ENCODE measurements around the gene GPATCH3.

GPATCH3 gene

DNA sequence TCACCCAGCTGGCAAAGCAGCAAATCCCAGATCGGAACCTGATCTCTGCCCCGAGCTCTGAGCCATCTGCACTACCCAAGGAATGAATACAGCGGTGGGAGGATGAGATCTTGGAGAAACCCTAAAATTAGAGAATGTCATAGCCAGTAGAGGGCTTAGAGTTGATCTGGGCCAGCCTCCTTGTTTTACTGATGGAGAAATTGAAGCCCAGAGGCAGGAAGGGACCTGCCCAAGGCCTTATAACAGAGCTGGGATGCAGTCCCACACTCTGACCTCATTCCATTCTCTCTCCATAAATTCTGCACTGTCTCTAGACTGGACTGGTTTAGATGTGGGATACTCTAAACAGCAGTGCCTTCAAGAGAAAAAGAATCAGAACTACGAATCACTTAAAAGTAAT lies 42.1 kb downstream of the GPATCH3 start:
- Histone ChIP-seq H3K27me3 (ENCODE audit: insufficient read depth, poor library complexity, severe bottlenecking) (no peaks in the 10 kb centered on the region), H3K4me3 (replicated peaks; ENCODE audit: insufficient read depth, low read length) (no peak overlapping the region), H3K27ac (replicated peaks) (no peak overlapping the region)
- no peak for DNase-seq (ENCODE audit: low read depth in 1 of 2, low spot score in 1 of 2)
- TF ChIP-seq GABPA (IDR thresholded peaks at IDR 0.05; ENCODE audit: low read depth) (no peak), POLR2AphosphoS5 (IDR thresholded peaks at IDR 0.05; ENCODE audit: low read depth) (no peak), SPI1 (IDR thresholded peaks at IDR 0.05; ENCODE audit: borderline replicate concordance, low read depth) (no peak)
- TF ChIP-seq, protein P1, sequence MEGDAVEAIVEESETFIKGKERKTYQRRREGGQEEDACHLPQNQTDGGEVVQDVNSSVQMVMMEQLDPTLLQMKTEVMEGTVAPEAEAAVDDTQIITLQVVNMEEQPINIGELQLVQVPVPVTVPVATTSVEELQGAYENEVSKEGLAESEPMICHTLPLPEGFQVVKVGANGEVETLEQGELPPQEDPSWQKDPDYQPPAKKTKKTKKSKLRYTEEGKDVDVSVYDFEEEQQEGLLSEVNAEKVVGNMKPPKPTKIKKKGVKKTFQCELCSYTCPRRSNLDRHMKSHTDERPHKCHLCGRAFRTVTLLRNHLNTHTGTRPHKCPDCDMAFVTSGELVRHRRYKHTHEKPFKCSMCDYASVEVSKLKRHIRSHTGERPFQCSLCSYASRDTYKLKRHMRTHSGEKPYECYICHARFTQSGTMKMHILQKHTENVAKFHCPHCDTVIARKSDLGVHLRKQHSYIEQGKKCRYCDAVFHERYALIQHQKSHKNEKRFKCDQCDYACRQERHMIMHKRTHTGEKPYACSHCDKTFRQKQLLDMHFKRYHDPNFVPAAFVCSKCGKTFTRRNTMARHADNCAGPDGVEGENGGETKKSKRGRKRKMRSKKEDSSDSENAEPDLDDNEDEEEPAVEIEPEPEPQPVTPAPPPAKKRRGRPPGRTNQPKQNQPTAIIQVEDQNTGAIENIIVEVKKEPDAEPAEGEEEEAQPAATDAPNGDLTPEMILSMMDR (IDR thresholded peaks at IDR 0.05; ENCODE audit: insufficient read depth, low read length), result no peak
- TF ChIP-seq, protein P2, sequence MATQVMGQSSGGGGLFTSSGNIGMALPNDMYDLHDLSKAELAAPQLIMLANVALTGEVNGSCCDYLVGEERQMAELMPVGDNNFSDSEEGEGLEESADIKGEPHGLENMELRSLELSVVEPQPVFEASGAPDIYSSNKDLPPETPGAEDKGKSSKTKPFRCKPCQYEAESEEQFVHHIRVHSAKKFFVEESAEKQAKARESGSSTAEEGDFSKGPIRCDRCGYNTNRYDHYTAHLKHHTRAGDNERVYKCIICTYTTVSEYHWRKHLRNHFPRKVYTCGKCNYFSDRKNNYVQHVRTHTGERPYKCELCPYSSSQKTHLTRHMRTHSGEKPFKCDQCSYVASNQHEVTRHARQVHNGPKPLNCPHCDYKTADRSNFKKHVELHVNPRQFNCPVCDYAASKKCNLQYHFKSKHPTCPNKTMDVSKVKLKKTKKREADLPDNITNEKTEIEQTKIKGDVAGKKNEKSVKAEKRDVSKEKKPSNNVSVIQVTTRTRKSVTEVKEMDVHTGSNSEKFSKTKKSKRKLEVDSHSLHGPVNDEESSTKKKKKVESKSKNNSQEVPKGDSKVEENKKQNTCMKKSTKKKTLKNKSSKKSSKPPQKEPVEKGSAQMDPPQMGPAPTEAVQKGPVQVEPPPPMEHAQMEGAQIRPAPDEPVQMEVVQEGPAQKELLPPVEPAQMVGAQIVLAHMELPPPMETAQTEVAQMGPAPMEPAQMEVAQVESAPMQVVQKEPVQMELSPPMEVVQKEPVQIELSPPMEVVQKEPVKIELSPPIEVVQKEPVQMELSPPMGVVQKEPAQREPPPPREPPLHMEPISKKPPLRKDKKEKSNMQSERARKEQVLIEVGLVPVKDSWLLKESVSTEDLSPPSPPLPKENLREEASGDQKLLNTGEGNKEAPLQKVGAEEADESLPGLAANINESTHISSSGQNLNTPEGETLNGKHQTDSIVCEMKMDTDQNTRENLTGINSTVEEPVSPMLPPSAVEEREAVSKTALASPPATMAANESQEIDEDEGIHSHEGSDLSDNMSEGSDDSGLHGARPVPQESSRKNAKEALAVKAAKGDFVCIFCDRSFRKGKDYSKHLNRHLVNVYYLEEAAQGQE (IDR thresholded peaks at IDR 0.05; ENCODE audit: insufficient replicate concordance, low read depth), result no peak

DNA sequence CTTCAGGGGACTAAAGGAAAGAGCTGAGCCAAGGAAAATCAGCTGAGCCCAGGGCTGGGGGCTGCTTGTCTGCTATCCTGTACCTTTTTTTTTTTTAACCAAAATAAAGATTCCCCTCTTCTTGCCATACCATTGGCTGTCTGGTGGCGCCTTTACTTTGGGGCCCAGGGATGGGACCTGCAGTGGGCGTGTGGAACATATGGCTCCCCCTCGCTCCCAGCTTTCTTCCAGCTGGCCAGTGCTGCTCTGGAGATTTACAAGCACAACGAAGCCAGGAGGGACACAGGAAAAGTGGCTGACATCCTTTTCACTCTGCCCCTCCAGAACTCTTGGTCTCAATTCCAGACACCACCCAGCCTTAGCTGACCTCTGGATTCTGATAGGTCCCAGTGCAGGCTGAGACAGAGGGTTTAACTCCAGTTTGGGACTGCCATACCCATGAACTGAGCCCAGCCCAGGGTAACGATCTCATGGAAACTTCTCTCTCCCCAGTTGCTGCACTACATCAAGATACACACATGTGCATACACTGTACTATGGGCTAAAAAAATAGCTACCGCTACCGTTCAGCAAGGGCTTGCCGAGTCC lies 42.7 kb downstream of the GPATCH3 start:
- no peak overlapping the region for H3K27ac ChIP-seq (replicated peaks)
- no peaks in the 10 kb centered on the region for H3K27me3 ChIP-seq (ENCODE audit: insufficient read depth, poor library complexity, severe bottlenecking)
- no peak for TF ChIP-seq POLR2AphosphoS5 (IDR thresholded peaks at IDR 0.05; ENCODE audit: low read depth)
- TF ChIP-seq, protein P2 (IDR thresholded peaks at IDR 0.05; ENCODE audit: insufficient replicate concordance, low read depth), result no peak
- no peak for DNase-seq (ENCODE audit: low read depth in 1 of 2, low spot score in 1 of 2)
- no peak overlapping the region for H3K4me3 ChIP-seq (replicated peaks; ENCODE audit: insufficient read depth, low read length)

DNA sequence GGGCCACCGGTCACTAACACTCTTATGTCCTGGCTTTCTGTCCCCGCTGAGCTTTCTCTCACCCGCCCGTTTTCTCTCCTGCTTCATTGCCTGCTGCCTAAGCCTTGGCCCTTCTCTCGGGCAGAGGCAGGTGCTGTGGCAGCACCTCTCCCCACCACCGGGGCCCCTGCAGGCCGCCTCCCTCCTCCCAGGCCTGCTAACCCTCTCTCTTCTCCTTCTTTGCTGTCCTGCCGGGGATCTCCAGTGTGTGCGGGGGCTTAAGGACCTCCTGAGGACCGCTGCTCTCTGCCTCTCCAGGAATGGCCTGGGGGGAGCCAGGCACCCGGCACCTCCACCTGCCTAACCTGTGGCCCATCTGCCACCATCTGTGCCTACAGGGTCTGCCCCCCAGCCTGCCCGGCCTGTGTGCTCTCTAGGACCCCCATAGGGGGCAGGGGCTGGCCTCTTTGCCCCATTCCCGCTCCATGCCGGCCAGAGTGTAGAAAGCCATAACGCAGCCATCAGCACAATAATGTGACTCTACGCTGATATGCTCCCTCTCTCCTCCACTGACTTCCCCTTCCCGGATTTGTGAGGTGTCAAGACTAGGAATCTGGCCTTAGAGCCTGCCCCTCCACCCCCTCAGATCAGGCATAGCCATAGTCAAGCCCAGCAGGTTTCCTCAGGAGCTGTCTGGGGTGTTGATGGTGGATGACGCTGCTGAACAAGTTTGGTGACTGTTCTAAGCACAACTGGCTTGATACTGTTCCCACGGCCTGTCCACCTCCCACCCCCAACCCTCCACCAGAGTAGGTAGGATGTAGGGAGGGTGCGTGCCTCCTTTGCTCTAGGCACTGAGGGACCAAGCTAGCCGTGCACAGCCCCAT lies 43.4 kb downstream of the GPATCH3 start:
- no peak for DNase-seq (ENCODE audit: low read depth in 1 of 2, low spot score in 1 of 2)
- H3K4me3 ChIP-seq (replicated peaks; ENCODE audit: insufficient read depth, low read length), result no peak overlapping the region
- no peak overlapping the region for H3K27ac ChIP-seq (replicated peaks)
- TF ChIP-seq GABPA (IDR thresholded peaks at IDR 0.05; ENCODE audit: low read depth) (no peak), POLR2AphosphoS5 (IDR thresholded peaks at IDR 0.05; ENCODE audit: low read depth) (no peak), SPI1 (IDR thresholded peaks at IDR 0.05; ENCODE audit: borderline replicate concordance, low read depth) (no peak)
- TF ChIP-seq, protein P2 (IDR thresholded peaks at IDR 0.05; ENCODE audit: insufficient replicate concordance, low read depth), result no peak
- TF ChIP-seq, protein P1 (IDR thresholded peaks at IDR 0.05; ENCODE audit: insufficient read depth, low read length), result no peak
- H3K27me3 ChIP-seq (ENCODE audit: insufficient read depth, poor library complexity, severe bottlenecking), result no peaks in the 10 kb centered on the region

Measured in HL-60 (cell line).